Activated CD4-positive, alpha-beta memory T cell treated with anti-CD3 and anti-CD28 coated beads for 36 hours (primary cell): Measurements from ENCODE around the gene BCL2L15. TPM values are rescaled to one million over a fixed set of nuclear protein-coding genes. Genes with fewer than 3 reads are reported as not detected.

ENCODE experiments used
- total RNA-seq, 2 experiments: library from RNA; stranded (reverse); gene quantifications; one replicate each; pipeline ENCODE4 v1.2.3, GENCODE V29; 2021

BCL2L15 gene
- total RNA-seq, 2 experiments from 2014 or later, result 0.22 to 0.93 TPM

Other genes with a start within 250 kb of the BCL2L15 start
- 10 to 100 TPM; 12.6 to 12.9 TPM for gene PHTF1, start 128.1 kb downstream of the BCL2L15 start, total RNA-seq
- 10 to 100 TPM; 17.5 to 18.5 TPM for gene RSBN1, start 75.1 kb downstream of the BCL2L15 start, total RNA-seq
- 10 to 100 TPM; 45.2 to 45.7 TPM for gene PTPN22, start 15.9 kb downstream of the BCL2L15 start, total RNA-seq
- gene AP4B1, start 17.2 kb upstream of the BCL2L15 start, total RNA-seq, result 10 to 100 TPM; 41.4 to 42.2 TPM
- 10 to 100 TPM; 19.4 to 19.6 TPM for gene DCLRE1B, start 17.7 kb upstream of the BCL2L15 start, total RNA-seq
- gene HIPK1, start 41.7 kb upstream of the BCL2L15 start, total RNA-seq, result 10 to 100 TPM; 55.3 to 55.7 TPM
- under 1 TPM in 1 of 2 experiments, not detected in 1; 0.21 TPM for gene OLFML3, start 91.9 kb upstream of the BCL2L15 start, total RNA-seq